Astrocyte of the cerebellum (primary cell): ENCODE results near the gene MAP7D2.

Source experiments
- DNase-seq: peaks from one replicate; pipeline ENCODE4 v3.0.0-alpha.2; 2011; ENCODE audit warnings: low read depth
- H3K4me3 ChIP-seq: 2 replicates; pipeline ENCODE4 v1.5.1; 2011; ENCODE audit warnings: mild to moderate bottlenecking, low read depth, low read length, moderate library complexity
- CTCF ChIP-seq: IDR thresholded peaks from 2 replicates; pipeline ENCODE4 v1.5.1; 2012; ENCODE audit warnings: low read length, low read depth, moderate library complexity, mild to moderate bottlenecking; ENCODE audit errors: missing control alignments
- in situ Hi-C: cut with HindIII; loops from 2 replicates; pipeline ENCODE4 v1.10.0; 2017; ENCODE audit warnings: low sequenced_read_pairs

Gene MAP7D2

GRCh38 chrX:19972984-19973383 is 143.7 kb downstream of the MAP7D2 start:
- no peak overlapping the region for H3K4me3 ChIP-seq
- no peak for TF ChIP-seq CTCF

GRCh38 chrX:19968276-19968675 is 148.4 kb downstream of the MAP7D2 start:
- no peak overlapping the region for H3K4me3 ChIP-seq
- no peak for DNase-seq
- TF ChIP-seq CTCF = no peak
- in situ Hi-C loops = no loop called here

More at GRCh38 chrX:19972984-19973383, 143.7 kb downstream of the MAP7D2 start:
- no peak for DNase-seq
- in situ Hi-C loops = no loop called here

- in situ Hi-C loops = no loop called here
- DNase-seq = no peak
- TF ChIP-seq CTCF = no peak
- no peak overlapping the region for H3K4me3 ChIP-seq
These were observed 150.7 kb downstream of the MAP7D2 start for GRCh38 chrX:19966056-19966455.

GRCh38 chrX:19964017-19964710 is 152.5 kb downstream of the MAP7D2 start:
- DNase-seq = no peak
- H3K4me3 ChIP-seq = no peak overlapping the region
- in situ Hi-C loops = loop anchor here (5.0 kb wide), 1 partner anchor 43 kb away; no protein-coding TSS in a partner anchor
- TF ChIP-seq CTCF = no peak

- DNase-seq = no peak
- in situ Hi-C loops = loop anchor here (5.0 kb wide), 1 partner anchor 46 kb away; no protein-coding TSS in a partner anchor
- TF ChIP-seq CTCF = no peak
- no peak overlapping the region for H3K4me3 ChIP-seq
These were observed 155.8 kb downstream of the MAP7D2 start for GRCh38 chrX:19960913-19961312.

- no peak for DNase-seq
- no peak overlapping the region for H3K4me3 ChIP-seq
- in situ Hi-C loops = no loop called here
- no peak for TF ChIP-seq CTCF
These were observed 157.9 kb downstream of the MAP7D2 start for GRCh38 chrX:19958552-19959486.
